ENCODE results near the gene TMEM209. TPM values are rescaled to one million over a fixed set of nuclear protein-coding genes. Genes with fewer than 3 reads are reported as not detected.

Gene TMEM209
- 10 to 100 TPM in 2 of 4 donors, 1 to 10 TPM in 2; 9.0 to 13.4 (median 10.4) TPM for total RNA-seq

DNA sequence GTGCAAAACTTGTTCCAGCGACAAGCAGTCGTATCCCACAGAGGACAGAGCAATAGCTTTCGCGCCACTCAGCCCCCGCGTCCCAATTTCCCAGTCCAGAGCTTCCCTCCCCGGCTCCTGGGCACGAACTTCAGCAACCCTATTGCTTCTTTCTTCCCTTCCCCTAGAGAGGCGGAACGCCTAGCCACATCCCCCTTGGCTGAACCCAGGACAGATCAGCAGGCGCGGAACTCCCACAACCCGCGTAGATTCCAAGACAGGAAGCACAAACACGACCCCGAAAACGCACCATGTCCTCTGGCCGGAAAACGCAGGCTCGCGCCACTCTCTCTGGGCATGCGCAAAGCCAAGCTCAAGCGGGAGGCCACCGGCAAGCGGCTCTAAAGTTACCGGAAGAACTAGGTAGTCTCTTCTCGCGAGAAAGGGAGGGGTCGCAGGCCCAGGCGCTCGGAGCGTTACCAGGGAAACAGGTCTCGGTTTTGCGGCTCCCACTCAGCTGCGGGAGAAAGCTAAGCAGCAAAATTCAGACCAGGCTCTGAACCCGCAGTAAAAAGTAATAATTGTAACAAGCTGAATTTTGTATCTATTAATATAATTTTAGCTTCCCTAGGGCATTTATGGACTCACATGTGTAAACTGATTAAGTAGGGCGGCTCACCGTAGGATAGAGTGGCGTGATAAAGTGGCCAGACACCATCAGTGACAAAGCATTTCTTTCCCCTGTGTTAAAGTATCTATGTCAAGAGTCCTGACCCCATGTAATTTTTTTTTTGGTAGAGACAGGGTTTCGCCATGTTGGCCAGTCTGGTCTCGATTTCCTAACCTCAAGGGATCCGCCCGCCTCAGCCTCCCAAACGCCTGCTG lies at the start of gene TMEM209:
TMEM209 (minus strand) TSS at position 323 of the 864 bp plus-strand sequence; CDS start at position 292, 31 bp downstream.
- TF ChIP-seq, protein P1, sequence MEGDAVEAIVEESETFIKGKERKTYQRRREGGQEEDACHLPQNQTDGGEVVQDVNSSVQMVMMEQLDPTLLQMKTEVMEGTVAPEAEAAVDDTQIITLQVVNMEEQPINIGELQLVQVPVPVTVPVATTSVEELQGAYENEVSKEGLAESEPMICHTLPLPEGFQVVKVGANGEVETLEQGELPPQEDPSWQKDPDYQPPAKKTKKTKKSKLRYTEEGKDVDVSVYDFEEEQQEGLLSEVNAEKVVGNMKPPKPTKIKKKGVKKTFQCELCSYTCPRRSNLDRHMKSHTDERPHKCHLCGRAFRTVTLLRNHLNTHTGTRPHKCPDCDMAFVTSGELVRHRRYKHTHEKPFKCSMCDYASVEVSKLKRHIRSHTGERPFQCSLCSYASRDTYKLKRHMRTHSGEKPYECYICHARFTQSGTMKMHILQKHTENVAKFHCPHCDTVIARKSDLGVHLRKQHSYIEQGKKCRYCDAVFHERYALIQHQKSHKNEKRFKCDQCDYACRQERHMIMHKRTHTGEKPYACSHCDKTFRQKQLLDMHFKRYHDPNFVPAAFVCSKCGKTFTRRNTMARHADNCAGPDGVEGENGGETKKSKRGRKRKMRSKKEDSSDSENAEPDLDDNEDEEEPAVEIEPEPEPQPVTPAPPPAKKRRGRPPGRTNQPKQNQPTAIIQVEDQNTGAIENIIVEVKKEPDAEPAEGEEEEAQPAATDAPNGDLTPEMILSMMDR (IDR thresholded peaks at IDR 0.05; ENCODE audit: low read depth): no peak

DNA sequence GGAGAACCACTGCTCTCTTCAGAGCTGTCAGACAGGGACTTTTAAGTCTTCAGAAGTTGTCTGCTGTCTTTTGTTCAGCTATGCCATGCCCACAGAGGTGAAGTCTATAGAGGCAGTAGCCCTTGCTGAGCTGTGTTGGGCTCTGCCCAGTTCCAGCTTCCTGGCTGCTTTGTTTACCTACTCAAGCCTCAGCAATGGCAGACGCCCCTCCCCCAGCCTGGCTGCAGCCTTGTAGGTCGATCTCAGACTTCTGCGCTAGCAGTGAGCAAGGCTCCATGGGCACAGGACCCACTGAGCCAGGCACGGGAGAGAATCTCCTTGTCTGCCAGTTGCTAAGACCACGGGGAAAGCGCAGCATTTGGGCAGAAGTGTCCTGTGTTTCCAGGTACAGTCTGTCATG lies 49.3 kb upstream of the TMEM209 start:
- TF ChIP-seq, protein P1 (IDR thresholded peaks at IDR 0.05; ENCODE audit: low read depth): no peak

DNA sequence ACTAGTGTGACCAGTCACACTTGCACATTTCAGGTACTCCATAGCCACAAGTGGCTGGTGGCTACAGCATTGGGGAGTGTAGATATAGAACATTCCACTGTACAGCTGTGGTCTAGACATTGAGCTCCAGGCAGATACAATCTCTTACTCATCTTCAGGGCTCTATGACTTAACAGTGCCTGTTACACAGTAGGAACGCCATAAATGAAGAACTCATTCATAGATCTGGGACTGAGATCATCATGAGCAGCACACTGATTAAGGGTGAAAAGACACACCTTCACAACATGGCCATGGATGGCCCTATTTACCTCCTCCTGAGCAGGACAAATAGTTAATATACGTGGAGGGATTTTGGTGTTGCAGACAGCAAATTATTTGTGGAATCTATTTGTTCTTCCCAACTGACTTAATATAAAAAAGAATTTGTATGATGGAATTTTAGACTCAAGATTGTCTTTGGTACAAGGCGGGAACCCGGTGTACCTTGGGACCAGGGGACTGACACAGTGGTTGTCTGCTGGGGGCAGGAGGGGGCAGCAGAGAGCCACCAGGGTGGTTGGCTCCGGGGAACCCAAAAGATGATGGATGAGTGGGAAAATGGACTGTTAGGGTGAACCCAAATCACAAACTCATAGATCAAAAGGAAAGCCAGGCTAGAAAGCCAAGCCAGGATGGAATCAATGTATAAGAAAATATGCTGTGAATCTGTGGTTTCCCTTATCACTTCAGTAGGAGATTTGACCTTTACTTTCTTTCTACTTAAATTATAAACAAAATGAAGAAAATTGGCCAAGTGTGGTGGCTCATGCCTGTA lies 37.2 kb upstream of the TMEM209 start:
- TF ChIP-seq, protein P1 (IDR thresholded peaks at IDR 0.05; ENCODE audit: low read depth): no peak

DNA sequence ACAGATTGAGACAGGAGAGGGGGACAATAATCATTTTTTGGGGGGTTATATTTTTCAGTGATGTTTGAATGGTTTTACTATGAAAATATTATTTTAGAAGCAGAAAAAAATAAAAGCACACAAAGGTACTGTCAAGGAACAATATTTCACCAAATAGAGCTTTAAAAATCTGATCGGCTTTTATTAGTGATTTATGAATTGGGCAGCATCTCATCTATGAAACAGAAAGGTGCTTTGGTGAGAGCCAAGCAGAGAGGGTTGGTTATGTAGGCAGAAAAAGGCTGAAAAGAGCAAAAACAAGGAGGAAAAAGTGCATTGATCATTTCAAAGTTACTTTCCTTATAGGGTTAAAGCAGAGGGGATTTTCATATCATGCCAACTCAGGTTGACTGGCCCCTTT lies 35.0 kb upstream of the TMEM209 start:
- TF ChIP-seq, protein P1 (IDR thresholded peaks at IDR 0.05; ENCODE audit: low read depth): no peak

DNA sequence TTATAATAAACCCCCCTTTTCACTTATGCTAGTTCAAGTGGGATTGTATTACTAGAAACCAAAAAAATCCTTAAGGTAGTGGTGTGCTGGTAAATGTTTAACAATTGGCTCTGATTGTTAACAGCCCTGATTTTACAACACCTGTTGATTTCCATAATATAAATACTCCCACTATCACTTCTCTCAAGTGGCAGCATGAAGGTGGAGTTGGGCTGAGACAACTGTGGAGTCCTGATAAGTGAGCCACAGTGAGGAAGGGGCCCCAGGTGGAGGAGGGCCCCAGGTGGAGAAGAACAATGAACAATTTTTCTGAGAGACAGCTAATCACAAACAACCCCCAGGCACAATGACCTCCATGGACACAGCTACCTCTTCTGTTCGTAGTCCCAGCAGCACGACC lies 28.9 kb upstream of the TMEM209 start:
- TF ChIP-seq, protein P1 (IDR thresholded peaks at IDR 0.05; ENCODE audit: low read depth): no peak

DNA sequence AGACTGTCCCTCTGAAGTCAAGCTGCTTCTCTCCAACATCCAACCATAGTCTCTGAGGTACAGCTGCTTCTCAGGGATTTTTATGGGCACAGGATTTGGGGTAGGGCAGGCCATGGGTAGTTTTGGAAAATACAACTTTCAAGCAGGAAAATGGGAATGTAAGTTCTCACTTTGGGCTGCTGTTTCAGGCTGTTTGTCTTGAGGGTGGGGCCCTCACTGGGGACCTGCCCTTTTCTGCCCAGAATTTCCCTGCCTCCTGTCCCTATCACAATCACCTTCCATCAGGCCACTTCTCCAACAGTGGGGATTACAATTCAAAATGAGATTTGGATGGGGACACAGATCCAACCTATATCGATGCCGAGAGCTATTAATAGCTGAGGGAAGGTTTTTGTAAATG lies 27.0 kb upstream of the TMEM209 start:
- TF ChIP-seq, protein P1 (IDR thresholded peaks at IDR 0.05; ENCODE audit: low read depth): no peak

DNA sequence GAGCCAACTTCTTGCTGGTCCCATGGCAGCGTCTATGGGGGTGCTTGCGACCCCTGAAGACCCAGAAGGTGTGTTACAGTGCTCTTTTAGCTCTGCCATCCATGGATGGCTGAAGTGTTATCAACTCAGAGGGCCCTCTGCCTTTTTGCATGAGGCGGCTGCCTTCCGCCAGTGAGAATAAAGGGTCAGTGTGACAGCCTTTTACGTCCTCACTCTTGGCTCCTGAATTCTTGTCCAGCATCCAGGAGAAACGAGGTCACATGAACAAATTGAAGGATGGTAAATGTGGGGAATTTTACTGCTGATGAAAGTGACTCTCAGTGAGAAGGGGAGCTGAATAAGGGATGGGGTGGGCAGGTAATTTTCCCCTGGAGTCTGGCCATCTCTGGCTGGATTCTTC lies 26.6 kb upstream of the TMEM209 start:
- TF ChIP-seq, protein P1 (IDR thresholded peaks at IDR 0.05; ENCODE audit: low read depth): no peak
